Mesenchymal stem cell (in vitro differentiated cells and primary cell): ENCODE data around the gene ADTRP.

Experiments used
- DNase-seq: peaks from one replicate; pipeline ENCODE4 v3.0.0-alpha.2; 2013
- H2AFZ ChIP-seq: one replicate; pipeline ENCODE4 v1.6.1; 2013; ENCODE audit warnings: low read depth, mild to moderate bottlenecking, control low read depth, inconsistent platforms, low read length, moderate library complexity
- H2AK5ac ChIP-seq: 2 replicates; pipeline ENCODE4 v1.6.1; 2013; ENCODE audit warnings: low read length, moderate library complexity, mild to moderate bottlenecking, inconsistent platforms; ENCODE audit not compliant: severe bottlenecking
- H2BK120ac ChIP-seq: one replicate; pipeline ENCODE4 v1.6.1; 2013; ENCODE audit warnings: low read depth, mild to moderate bottlenecking, inconsistent platforms, low read length, moderate library complexity
- H2BK12ac ChIP-seq, 2 experiments: one replicate each; pipeline ENCODE4 v1.6.1; 2013; ENCODE audit warnings: inconsistent platforms in 2 of 2, low read length in 2 of 2, mild to moderate bottlenecking in 2 of 2, moderate library complexity in 2 of 2, control low read depth in 1 of 2
- H2BK15ac ChIP-seq: one replicate; pipeline ENCODE4 v1.6.1; 2013; ENCODE audit warnings: mild to moderate bottlenecking, low read depth, inconsistent platforms; ENCODE audit not compliant: poor library complexity, severe bottlenecking
- H2BK5ac ChIP-seq: 2 replicates; pipeline ENCODE4 v1.6.1; 2013; ENCODE audit warnings: low read depth, mild to moderate bottlenecking, low read length, control low read depth, inconsistent platforms; ENCODE audit not compliant: poor library complexity, severe bottlenecking
- H3K14ac ChIP-seq, 2 experiments: one replicate each; pipeline ENCODE4 v1.6.1; 2013; ENCODE audit warnings: inconsistent platforms in 2 of 2, low read length in 2 of 2, control low read depth in 1 of 2, mild to moderate bottlenecking in 1 of 2, moderate library complexity in 1 of 2
- H3K18ac ChIP-seq, 2 experiments: one replicate each; pipeline ENCODE4 v1.6.1; 2013; ENCODE audit warnings: inconsistent platforms in 2 of 2, low read length in 2 of 2, control low read depth in 1 of 2, low read depth in 1 of 2, mild to moderate bottlenecking in 1 of 2
- H3K23ac ChIP-seq, 2 experiments: one replicate each; pipeline ENCODE4 v1.6.1; 2013; ENCODE audit warnings: inconsistent platforms in 2 of 2, low read length in 2 of 2, mild to moderate bottlenecking in 2 of 2, moderate library complexity in 2 of 2, control low read depth in 1 of 2
- H3K27ac ChIP-seq: 2 replicates; pipeline ENCODE4 v1.5.1; 2013; ENCODE audit warnings: mild to moderate bottlenecking, moderate library complexity, low read length, control low read depth, inconsistent platforms; ENCODE audit not compliant: poor library complexity, severe bottlenecking
- H3K27me3 ChIP-seq, 2 experiments: 2 replicates each; pipeline versions ENCODE4 v1.6.1 to v1.7.0; 2013; ENCODE audit warnings: low read length in 2 of 2, mild to moderate bottlenecking in 2 of 2, moderate library complexity in 2 of 2, control low read depth in 1 of 2, inconsistent platforms in 1 of 2; ENCODE audit not compliant: control insufficient read depth in 1 of 2, insufficient read depth in 1 of 2
- H3K36me3 ChIP-seq, 2 experiments: 2 replicates each; pipeline versions ENCODE4 v1.6.1 to v1.7.0; 2013; ENCODE audit warnings: low read length in 2 of 2, control low read depth in 1 of 2, inconsistent platforms in 1 of 2, low read depth in 1 of 2, mild to moderate bottlenecking in 1 of 2; ENCODE audit not compliant: insufficient read depth in 2 of 2, control insufficient read depth in 1 of 2
- H3K4ac ChIP-seq, 2 experiments: one replicate each; pipeline ENCODE4 v1.6.1; 2013; ENCODE audit warnings: inconsistent platforms in 2 of 2, low read length in 2 of 2, mild to moderate bottlenecking in 2 of 2, moderate library complexity in 2 of 2, control low read depth in 1 of 2, low read depth in 1 of 2
- H3K4me1 ChIP-seq: 2 replicates; pipeline ENCODE4 v1.6.1; 2013; ENCODE audit warnings: low read depth, low read length, control low read depth; ENCODE audit not compliant: control insufficient read depth, insufficient read depth
- H3K4me2 ChIP-seq: 2 replicates; pipeline ENCODE4 v1.6.1; 2013; ENCODE audit warnings: low read length, mild to moderate bottlenecking, inconsistent platforms; ENCODE audit not compliant: poor library complexity, severe bottlenecking
- H3K4me3 ChIP-seq, 2 experiments: 2 replicates each; pipeline versions ENCODE4 v1.5.1 to v1.7.0; 2013; ENCODE audit warnings: low read length in 2 of 2, mild to moderate bottlenecking in 2 of 2, control low read depth in 1 of 2, low read depth in 1 of 2; ENCODE audit not compliant: insufficient read depth in 1 of 2
- H3K79me1 ChIP-seq: replicated peaks from 2 replicates; pipeline ENCODE4 v1.6.1; 2013; ENCODE audit warnings: mild to moderate bottlenecking, control low read depth, low read length, inconsistent platforms; ENCODE audit not compliant: poor library complexity, severe bottlenecking
- H3K9ac ChIP-seq: 2 replicates; pipeline ENCODE4 v1.7.0; 2013; ENCODE audit warnings: mild to moderate bottlenecking, low read length, moderate library complexity
- H3K9me3 ChIP-seq: 2 replicates; pipeline ENCODE4 v1.7.0; 2013; ENCODE audit warnings: mild to moderate bottlenecking, low read length; ENCODE audit not compliant: control insufficient read depth
- H4K8ac ChIP-seq: one replicate; pipeline ENCODE4 v1.6.1; 2013; ENCODE audit warnings: inconsistent platforms, mild to moderate bottlenecking, low read length, moderate library complexity
- H4K91ac ChIP-seq: one replicate; pipeline ENCODE4 v1.6.1; 2013; ENCODE audit warnings: mild to moderate bottlenecking, low read length, inconsistent platforms
- WGBS: methylation state at CpG from one replicate; pipeline ENCODE4 v1.1.7; 2013; ENCODE audit warnings: mixed read lengths; 5-methylcytosine and 5-hydroxymethylcytosine counted together

ADTRP gene

DNA sequence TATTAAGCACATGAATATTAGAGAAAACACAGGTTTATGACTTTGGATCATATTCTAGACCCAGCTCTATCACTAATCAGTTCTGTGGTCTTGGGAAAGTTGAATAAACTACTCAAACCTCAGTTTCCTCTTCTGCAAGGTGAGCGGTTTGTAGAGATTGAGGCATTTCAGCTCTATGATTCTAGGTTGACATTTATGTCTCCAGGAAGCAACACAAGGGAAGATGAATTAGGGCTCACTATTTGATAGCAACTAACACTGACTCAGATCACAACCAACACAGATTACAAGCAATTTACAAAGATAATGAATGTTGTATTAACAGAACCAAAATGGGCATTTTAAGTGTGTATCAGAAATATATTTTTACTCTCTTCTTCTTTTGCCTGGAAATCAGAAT lies 21.9 kb downstream of the ADTRP start:
- H2BK120ac ChIP-seq, result no peak overlapping the region
- no CpG with 5 or more reads among the region's 1 CpG for WGBS

DNA sequence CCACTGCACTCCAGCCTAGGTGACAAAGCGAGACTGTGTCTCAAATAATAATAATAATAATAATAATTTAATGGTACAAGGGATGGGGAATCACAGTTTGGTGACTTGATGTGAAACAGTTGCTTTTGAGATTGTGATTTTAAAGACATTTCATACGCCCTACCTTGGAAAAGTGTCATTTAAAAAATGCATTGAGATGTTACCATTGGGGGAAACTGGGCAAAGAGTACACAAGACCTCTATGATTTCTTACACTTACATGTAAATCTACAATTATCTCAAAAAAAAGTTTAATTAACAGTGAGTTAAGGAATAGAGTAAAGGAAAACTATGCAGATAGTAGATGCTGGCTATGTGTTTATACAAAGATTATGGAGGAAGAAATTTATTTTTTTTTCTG lies 22.3 kb downstream of the ADTRP start:
- Histone ChIP-seq H3K23ac (no peak overlapping the region), H2BK5ac (no peak overlapping the region), H3K4me3 (no peak overlapping the region), H3K18ac (no peak overlapping the region), H3K9me3 (peaks cover 9% of the 10 kb centered on the region), H4K8ac (no peak overlapping the region), H3K79me1 (no peaks in the 10 kb centered on the region), H2AFZ (no peak overlapping the region), H3K4me2 (no peak overlapping the region), H3K27me3 (no peaks in the 10 kb centered on the region), H4K91ac (no peak overlapping the region), H2BK120ac (no peak overlapping the region), H2BK12ac (no peak overlapping the region), H3K36me3 (no peaks in the 10 kb centered on the region), H3K14ac (no peak overlapping the region), H3K9ac (peak overlapping the region; percentile 92), H3K27ac (no peak overlapping the region), H2AK5ac (no peak overlapping the region), H2BK15ac (no peak overlapping the region), H3K4ac (no peak overlapping the region), H3K4me1 (no peaks in the 10 kb centered on the region)
- no peak for DNase-seq
- WGBS, result 71% methylated on average over 1 of the region's 2 CpGs

More for the DNA sequence above, 21.9 kb downstream of the ADTRP start:
- Histone ChIP-seq H2BK15ac (no peak overlapping the region), H3K18ac (no peak overlapping the region), H3K9me3 (peaks cover 9% of the 10 kb centered on the region), H3K27me3 (no peaks in the 10 kb centered on the region), H2AK5ac (no peak overlapping the region), H3K4me2 (no peak overlapping the region), H3K27ac (no peak overlapping the region), H3K4me1 (peaks cover under 1% of the 10 kb centered on the region), H4K8ac (no peak overlapping the region), H2BK5ac (no peak overlapping the region), H4K91ac (no peak overlapping the region), H2BK12ac (no peak overlapping the region), H3K4me3 (no peak overlapping the region), H3K36me3 (no peaks in the 10 kb centered on the region), H2AFZ (no peak overlapping the region), H3K9ac (no peak overlapping the region), H3K79me1 (no peaks in the 10 kb centered on the region), H3K23ac (no peak overlapping the region), H3K14ac (no peak overlapping the region), H3K4ac (no peak overlapping the region)
- DNase-seq, result no peak

DNA sequence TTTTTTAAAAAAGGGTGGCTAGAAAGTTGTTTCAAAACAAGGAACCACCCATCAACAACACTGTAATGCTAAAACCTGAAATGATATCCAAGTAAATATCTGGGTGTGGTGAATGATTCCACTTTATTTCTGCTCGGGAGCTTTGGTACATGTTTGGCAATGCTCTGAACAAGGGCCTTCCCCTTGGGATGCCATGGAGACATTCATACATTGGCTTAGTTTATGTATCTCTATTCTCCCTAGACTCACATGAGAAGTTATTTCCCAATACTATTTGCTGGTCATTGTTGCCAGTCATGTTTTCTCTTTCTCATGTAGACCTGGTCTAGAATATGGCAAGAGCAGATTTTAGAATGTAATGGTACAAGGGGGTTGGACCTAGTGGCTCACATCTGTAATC lies 22.9 kb downstream of the ADTRP start:
- no peak overlapping the region for H2BK12ac ChIP-seq
- H3K27me3 ChIP-seq, result no peaks in the 10 kb centered on the region
- H2BK15ac ChIP-seq, result no peak overlapping the region
- no peak overlapping the region for H3K14ac ChIP-seq
- H3K9me3 ChIP-seq, result peaks cover 9% of the 10 kb centered on the region
- no peak overlapping the region for H2AFZ ChIP-seq
- peak overlapping the region; percentile 92 for H3K9ac ChIP-seq
- WGBS, result 63% methylated on average over 1 of the region's 1 CpG
- no peak overlapping the region for H2AK5ac ChIP-seq
- no peak overlapping the region for H3K27ac ChIP-seq
- H4K91ac ChIP-seq, result no peak overlapping the region
- H2BK5ac ChIP-seq, result no peak overlapping the region
- no peaks in the 10 kb centered on the region for H3K36me3 ChIP-seq
- H2BK120ac ChIP-seq, result no peak overlapping the region
- no peak for DNase-seq
- H3K23ac ChIP-seq, result no peak overlapping the region
- H4K8ac ChIP-seq, result no peak overlapping the region
- H3K4me2 ChIP-seq, result no peak overlapping the region
- H3K4me3 ChIP-seq, result peak overlapping the region in 1 of 2 experiments; percentile 73
- no peak overlapping the region for H3K18ac ChIP-seq
- H3K79me1 ChIP-seq, result no peaks in the 10 kb centered on the region
- H3K4ac ChIP-seq, result no peak overlapping the region
- no peaks in the 10 kb centered on the region for H3K4me1 ChIP-seq

DNA sequence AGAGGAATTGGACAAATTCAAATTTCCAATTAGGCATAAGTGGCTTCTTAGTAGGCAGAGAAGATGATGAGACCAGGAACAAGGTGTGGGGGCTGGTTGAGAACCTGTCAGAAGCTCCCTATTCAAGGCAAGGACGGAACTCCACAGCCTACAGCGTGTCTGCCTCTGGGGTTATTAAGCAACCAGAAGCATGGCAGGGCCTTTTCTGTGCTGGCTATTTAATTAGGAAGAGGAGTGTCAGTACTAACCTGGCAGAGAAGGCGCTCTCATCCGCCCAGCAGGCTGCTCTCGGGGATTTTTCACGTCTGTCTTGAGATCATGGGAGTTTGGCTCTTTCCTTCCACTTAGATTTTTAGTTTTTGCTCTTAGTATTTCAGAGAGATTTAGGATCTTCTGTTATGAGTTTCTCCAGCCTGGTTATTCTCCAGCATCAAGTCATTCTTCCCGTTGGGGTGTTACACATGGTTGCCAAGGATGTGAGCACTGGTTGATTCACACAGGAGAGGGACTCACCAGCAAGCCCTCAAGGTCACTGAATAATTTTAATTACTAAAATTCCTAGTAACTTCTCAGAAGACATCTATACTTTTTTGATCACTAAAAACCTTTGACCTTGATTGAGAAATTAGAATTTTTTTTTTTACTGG lies 23.9 kb downstream of the ADTRP start:
- Histone ChIP-seq H3K14ac (no peak overlapping the region), H4K91ac (no peak overlapping the region), H3K9ac (peak overlapping the region; percentile 92), H3K4me2 (no peak overlapping the region), H3K27ac (no peak overlapping the region), H3K4me3 (peak overlapping the region in 1 of 2 experiments; percentile 73), H2BK12ac (no peak overlapping the region), H2AK5ac (no peak overlapping the region), H3K4ac (no peak overlapping the region), H3K23ac (no peak overlapping the region), H3K36me3 (no peaks in the 10 kb centered on the region), H2AFZ (no peak overlapping the region), H2BK120ac (no peak overlapping the region), H3K18ac (no peak overlapping the region), H2BK5ac (no peak overlapping the region), H2BK15ac (no peak overlapping the region), H3K4me1 (no peaks in the 10 kb centered on the region), H3K79me1 (no peaks in the 10 kb centered on the region), H3K27me3 (no peaks in the 10 kb centered on the region), H3K9me3 (peaks cover 9% of the 10 kb centered on the region), H4K8ac (no peak overlapping the region)
- no peak for DNase-seq
- 88% methylated on average over 7 of the region's 7 CpGs for WGBS
